WTC11 (cell line): Measurements from ENCODE around the gene PPP1R12A. TPM values are rescaled to one million over a fixed set of nuclear protein-coding genes. Genes with fewer than 3 reads are reported as not detected.

Source experiments
- ATAC-seq: fragments of 200-7000 bp; cut with Tn5 transposase; 2 replicates; pipeline ENCODE4 v1.10.0; 2021; ENCODE audit warnings: mild to moderate bottlenecking, moderate library complexity
- CTCF ChIA-PET: fragments of 300-600 bp; sonication (Branson Sonifier 250); formaldehyde crosslinking; loops from one replicate; lab custom pipeline; 2021; ENCODE audit warnings: antibody characterized with exemption; lab: Charles Lee
- POLR2A ChIA-PET: fragments of 350-600 bp; sonication (Branson Sonifier 250); formaldehyde crosslinking; loops from one replicate; lab custom pipeline; 2021; ENCODE audit warnings: antibody characterized with exemption; lab: Charles Lee
- DNase-seq: peaks from one replicate; pipeline ENCODE4 v3.0.0; 2021; ENCODE audit warnings: low spot score
- H3K27ac Mint-ChIP-seq: 2 replicates; pipeline ENCODE4 v1.8.0; 2021; ENCODE audit warnings: mixed read lengths
- H3K27me3 Mint-ChIP-seq: 2 replicates; pipeline ENCODE4 v1.8.0; 2021; ENCODE audit warnings: low read depth, mild to moderate bottlenecking, moderate library complexity, mixed read lengths
- H3K36me3 Mint-ChIP-seq: 2 replicates; pipeline ENCODE4 v1.8.0; 2021; ENCODE audit warnings: mixed read lengths
- H3K4me1 Mint-ChIP-seq: 2 replicates; pipeline ENCODE4 v1.8.0; 2022; ENCODE audit warnings: mixed read lengths
- H3K4me3 Mint-ChIP-seq: 2 replicates; pipeline ENCODE4 v1.8.0; 2021; ENCODE audit warnings: mild to moderate bottlenecking, moderate library complexity, mixed read lengths
- H3K9me3 Mint-ChIP-seq: 2 replicates; pipeline ENCODE4 v1.8.0; 2021; ENCODE audit warnings: mixed read lengths
- ESRRA ChIP-seq: sonication (generic); formaldehyde crosslinking; IDR thresholded peaks from 2 replicates; pipeline ENCODE4 v1.8.1; 2022; ENCODE audit warnings: mild to moderate bottlenecking, missing genetic modification reagents, borderline replicate concordance
- ETV6 ChIP-seq: sonication (generic); formaldehyde crosslinking; IDR thresholded peaks from 2 replicates; pipeline ENCODE4 v1.8.1; 2022; ENCODE audit warnings: mild to moderate bottlenecking, missing genetic modification reagents
- FOXK1 ChIP-seq: sonication (generic); formaldehyde crosslinking; IDR thresholded peaks from 2 replicates; pipeline ENCODE4 v1.8.0; 2022; ENCODE audit warnings: mild to moderate bottlenecking, moderate library complexity, missing genetic modification reagents
- GRHL2 ChIP-seq: fragments of 250-450 bp; sonication (Bioruptor Pico); IDR thresholded peaks from 2 replicates; pipeline ENCODE4 v1.8.0; 2022; ENCODE audit warnings: mild to moderate bottlenecking, moderate library complexity; ENCODE audit not compliant: insufficient replicate concordance, severe bottlenecking
- MAX ChIP-seq: sonication (generic); formaldehyde crosslinking; IDR thresholded peaks from 2 replicates; pipeline ENCODE4 v1.8.0; 2022; ENCODE audit warnings: mild to moderate bottlenecking, missing genetic modification reagents
- MXD4 ChIP-seq: fragments of 250-450 bp; sonication (Bioruptor Pico); IDR thresholded peaks from 2 replicates; pipeline ENCODE4 v1.8.0; 2021; ENCODE audit warnings: mild to moderate bottlenecking, moderate library complexity, borderline replicate concordance
- NFE2L1 ChIP-seq: sonication (generic); formaldehyde crosslinking; IDR thresholded peaks from 2 replicates; pipeline ENCODE4 v1.8.1; 2023; ENCODE audit warnings: missing genetic modification reagents
- NR1H2 ChIP-seq: sonication (generic); formaldehyde crosslinking; IDR thresholded peaks from 2 replicates; pipeline ENCODE4 v1.9.0; 2021; ENCODE audit warnings: mild to moderate bottlenecking, moderate library complexity, missing genetic modification reagents
- RELA ChIP-seq: sonication (generic); formaldehyde crosslinking; IDR thresholded peaks from 2 replicates; pipeline ENCODE4 v1.8.1; 2022; ENCODE audit warnings: missing genetic modification reagents, mild to moderate bottlenecking, borderline replicate concordance
- RORB ChIP-seq: fragments of 250-450 bp; sonication (Bioruptor Pico); IDR thresholded peaks from 2 replicates; pipeline ENCODE4 v1.9.0; 2021; ENCODE audit warnings: mild to moderate bottlenecking
- SOX15 ChIP-seq: fragments of 250-450 bp; sonication (Bioruptor Pico); IDR thresholded peaks from 2 replicates; pipeline ENCODE4 v1.9.0; 2021; ENCODE audit warnings: mild to moderate bottlenecking
- TEAD1 ChIP-seq: sonication (generic); formaldehyde crosslinking; IDR thresholded peaks from 2 replicates; pipeline ENCODE4 v1.8.0; 2022; ENCODE audit warnings: mild to moderate bottlenecking, missing genetic modification reagents
- TEAD4 ChIP-seq: sonication (generic); formaldehyde crosslinking; IDR thresholded peaks from 2 replicates; pipeline ENCODE4 v1.8.0; 2022; ENCODE audit warnings: mild to moderate bottlenecking, missing genetic modification reagents
- USF2 ChIP-seq: sonication (generic); formaldehyde crosslinking; IDR thresholded peaks from 2 replicates; pipeline ENCODE4 v1.8.1; 2023; ENCODE audit warnings: mild to moderate bottlenecking, missing genetic modification reagents, moderate library complexity
- ZBTB21 ChIP-seq: sonication (generic); formaldehyde crosslinking; IDR thresholded peaks from 2 replicates; pipeline ENCODE4 v1.8.1; 2023; ENCODE audit warnings: mild to moderate bottlenecking, missing genetic modification reagents, borderline replicate concordance
- ZNF138 ChIP-seq: sonication (generic); formaldehyde crosslinking; conservative IDR thresholded peaks from 2 replicates; pipeline ENCODE4 v1.8.1; 2022; ENCODE audit warnings: mild to moderate bottlenecking, moderate library complexity, missing genetic modification reagents
- ZNF416 ChIP-seq: fragments of 250-450 bp; sonication (Bioruptor Pico); IDR thresholded peaks from 2 replicates; pipeline ENCODE4 v1.9.0; 2021; ENCODE audit warnings: mild to moderate bottlenecking, inconsistent platforms
- total RNA-seq: library from RNA; stranded (reverse); gene quantifications from 3 replicates; pipeline ENCODE4 v1.2.3, GENCODE V29; 2021
- TF ChIP-seq, protein P1 (sequence below): sonication (generic); formaldehyde crosslinking; IDR thresholded peaks from 2 replicates; pipeline ENCODE4 v1.8.1; 2023; ENCODE audit warnings: mild to moderate bottlenecking, moderate library complexity, missing genetic modification reagents
- TF ChIP-seq, protein P2 (sequence below): sonication (generic); formaldehyde crosslinking; IDR thresholded peaks from 2 replicates; pipeline ENCODE4 v1.8.1; 2022; ENCODE audit warnings: low read depth, mild to moderate bottlenecking, moderate library complexity, missing genetic modification reagents, borderline replicate concordance
- TF ChIP-seq, protein P3 (sequence below): fragments of 250-450 bp; sonication (Bioruptor Pico); conservative IDR thresholded peaks from 2 replicates; pipeline ENCODE4 v1.9.0; 2021; ENCODE audit warnings: mild to moderate bottlenecking
- TF ChIP-seq, protein P4 (sequence below): sonication (generic); formaldehyde crosslinking; IDR thresholded peaks from 2 replicates; pipeline ENCODE4 v1.8.1; 2023; ENCODE audit warnings: mild to moderate bottlenecking, missing genetic modification reagents, moderate library complexity
- TF ChIP-seq, protein P5 (sequence below): sonication (generic); formaldehyde crosslinking; IDR thresholded peaks from 2 replicates; pipeline ENCODE4 v1.8.1; 2023; ENCODE audit warnings: mild to moderate bottlenecking, missing genetic modification reagents, borderline replicate concordance

Gene PPP1R12A
- total RNA-seq, 1 experiment from 2014 or later, result 83.8 TPM

DNA sequence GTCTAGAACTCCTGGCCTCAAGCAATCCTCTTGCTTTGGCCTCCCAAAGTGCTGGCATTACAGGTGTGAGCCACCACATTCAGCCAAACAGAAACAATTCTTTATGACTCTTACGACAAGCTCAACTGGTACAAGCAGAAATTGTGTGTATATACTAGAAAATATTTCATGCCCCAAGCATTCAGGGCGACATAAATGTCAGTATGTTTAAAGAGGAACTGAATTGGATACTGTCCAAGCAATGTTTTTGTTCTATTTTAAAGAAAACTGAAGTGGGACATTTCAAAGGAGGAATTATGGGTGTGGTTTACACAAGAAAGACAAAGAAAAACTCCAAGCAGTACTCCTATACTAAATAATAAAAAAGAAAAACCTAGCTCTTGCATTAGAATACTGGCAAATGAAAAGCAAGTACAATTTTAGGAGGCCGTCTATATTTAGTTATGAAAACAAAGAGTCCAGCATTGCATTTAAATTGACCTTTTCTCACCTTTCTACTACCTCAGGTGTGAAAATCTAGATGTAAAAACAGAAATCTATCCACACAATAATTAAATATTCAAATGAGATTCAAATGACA is 48.9 kb downstream of the PPP1R12A start:
- ATAC-seq (no peak), DNase-seq (no peak)
- Mint-ChIP-seq H3K27me3 (no peaks in the 10 kb centered on the region), H3K36me3 (no peaks in the 10 kb centered on the region), H3K4me1 (peaks cover 53% of the 10 kb centered on the region), H3K27ac (no peak overlapping the region), H3K4me3 (no peak overlapping the region), H3K9me3 (no peaks in the 10 kb centered on the region)
- POLR2A ChIA-PET, result no interaction called here
- TF ChIP-seq, protein P1, sequence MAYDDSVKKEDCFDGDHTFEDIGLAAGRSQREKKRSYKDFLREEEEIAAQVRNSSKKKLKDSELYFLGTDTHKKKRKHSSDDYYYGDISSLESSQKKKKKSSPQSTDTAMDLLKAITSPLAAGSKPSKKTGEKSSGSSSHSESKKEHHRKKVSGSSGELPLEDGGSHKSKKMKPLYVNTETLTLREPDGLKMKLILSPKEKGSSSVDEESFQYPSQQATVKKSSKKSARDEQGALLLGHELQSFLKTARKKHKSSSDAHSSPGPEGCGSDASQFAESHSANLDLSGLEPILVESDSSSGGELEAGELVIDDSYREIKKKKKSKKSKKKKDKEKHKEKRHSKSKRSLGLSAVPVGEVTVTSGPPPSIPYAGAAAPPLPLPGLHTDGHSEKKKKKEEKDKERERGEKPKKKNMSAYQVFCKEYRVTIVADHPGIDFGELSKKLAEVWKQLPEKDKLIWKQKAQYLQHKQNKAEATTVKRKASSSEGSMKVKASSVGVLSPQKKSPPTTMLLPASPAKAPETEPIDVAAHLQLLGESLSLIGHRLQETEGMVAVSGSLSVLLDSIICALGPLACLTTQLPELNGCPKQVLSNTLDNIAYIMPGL (CRISPR knock-in tag), result no peak
- TF ChIP-seq ZNF416 (CRISPR knock-in tag) (no peak), MXD4 (CRISPR knock-in tag) (no peak), ESRRA (CRISPR knock-in tag) (no peak), ETV6 (CRISPR knock-in tag) (no peak), NFE2L1 (no peak), ZNF138 (no peak), TEAD1 (CRISPR knock-in tag) (no peak), GRHL2 (CRISPR knock-in tag) (no peak), NR1H2 (CRISPR knock-in tag) (no peak), RELA (CRISPR knock-in tag) (no peak), USF2 (no peak), SOX15 (CRISPR knock-in tag) (no peak), TEAD4 (no peak), ZBTB21 (CRISPR knock-in tag) (no peak)
- TF ChIP-seq, protein P2, sequence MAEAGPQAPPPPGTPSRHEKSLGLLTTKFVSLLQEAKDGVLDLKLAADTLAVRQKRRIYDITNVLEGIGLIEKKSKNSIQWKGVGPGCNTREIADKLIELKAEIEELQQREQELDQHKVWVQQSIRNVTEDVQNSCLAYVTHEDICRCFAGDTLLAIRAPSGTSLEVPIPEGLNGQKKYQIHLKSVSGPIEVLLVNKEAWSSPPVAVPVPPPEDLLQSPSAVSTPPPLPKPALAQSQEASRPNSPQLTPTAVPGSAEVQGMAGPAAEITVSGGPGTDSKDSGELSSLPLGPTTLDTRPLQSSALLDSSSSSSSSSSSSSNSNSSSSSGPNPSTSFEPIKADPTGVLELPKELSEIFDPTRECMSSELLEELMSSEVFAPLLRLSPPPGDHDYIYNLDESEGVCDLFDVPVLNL (CRISPR knock-in tag), result no peak
- TF ChIP-seq, protein P3, sequence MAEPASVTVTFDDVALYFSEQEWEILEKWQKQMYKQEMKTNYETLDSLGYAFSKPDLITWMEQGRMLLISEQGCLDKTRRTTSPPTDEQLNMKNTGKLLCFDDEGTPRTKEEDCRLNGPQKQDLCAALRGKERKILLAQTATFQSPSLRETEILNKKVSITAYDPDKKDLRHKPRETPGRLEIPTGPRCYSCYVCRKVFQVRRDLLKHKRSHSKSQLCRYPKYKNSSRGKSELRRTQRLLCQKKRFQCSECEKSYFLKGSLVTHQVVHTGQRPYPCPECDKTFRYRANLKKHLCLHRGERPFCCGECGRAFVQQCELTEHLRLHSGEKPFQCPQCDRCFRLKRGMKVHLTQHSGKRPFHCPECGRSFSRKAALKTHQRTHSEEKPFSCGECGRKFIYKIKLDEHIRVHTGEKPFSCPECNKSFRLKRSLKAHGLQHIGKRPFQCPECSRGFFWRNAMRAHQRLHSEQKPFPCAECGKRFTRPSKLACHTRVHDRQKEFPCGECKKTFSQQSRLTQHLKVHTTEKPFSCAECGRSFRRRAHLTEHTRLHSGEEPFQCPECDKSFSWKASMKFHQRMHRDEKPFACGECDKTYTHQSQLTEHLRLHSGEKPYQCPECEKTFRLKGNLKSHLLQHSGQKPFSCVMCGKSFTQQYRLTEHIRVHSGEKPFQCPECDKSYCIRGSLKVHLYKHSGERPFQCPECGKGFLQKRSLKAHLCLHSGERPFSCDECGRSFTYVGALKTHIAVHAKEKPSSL, result no peak
- TF ChIP-seq, protein P4, sequence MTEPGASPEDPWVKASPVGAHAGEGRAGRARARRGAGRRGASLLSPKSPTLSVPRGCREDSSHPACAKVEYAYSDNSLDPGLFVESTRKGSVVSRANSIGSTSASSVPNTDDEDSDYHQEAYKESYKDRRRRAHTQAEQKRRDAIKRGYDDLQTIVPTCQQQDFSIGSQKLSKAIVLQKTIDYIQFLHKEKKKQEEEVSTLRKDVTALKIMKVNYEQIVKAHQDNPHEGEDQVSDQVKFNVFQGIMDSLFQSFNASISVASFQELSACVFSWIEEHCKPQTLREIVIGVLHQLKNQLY, result no peak
- CTCF ChIA-PET, result interaction anchor here (0.7 to 1.2 kb wide), 6 partner anchors 9 to 157 kb away, joined by 3 to 5 read pairs (median 3); partner anchors contain the start of gene PPP1R12A

- CTCF ChIA-PET, result interaction anchor here (0.8 kb wide), 1 partner anchor 531 kb away, joined by 3 read pairs; no protein-coding TSS in a partner anchor
- no peaks in the 10 kb centered on the region for H3K36me3 Mint-ChIP-seq
- TF ChIP-seq RORB (CRISPR knock-in tag) (no peak), MAX (CRISPR knock-in tag) (no peak), FOXK1 (CRISPR knock-in tag) (no peak)
- TF ChIP-seq, protein P5, sequence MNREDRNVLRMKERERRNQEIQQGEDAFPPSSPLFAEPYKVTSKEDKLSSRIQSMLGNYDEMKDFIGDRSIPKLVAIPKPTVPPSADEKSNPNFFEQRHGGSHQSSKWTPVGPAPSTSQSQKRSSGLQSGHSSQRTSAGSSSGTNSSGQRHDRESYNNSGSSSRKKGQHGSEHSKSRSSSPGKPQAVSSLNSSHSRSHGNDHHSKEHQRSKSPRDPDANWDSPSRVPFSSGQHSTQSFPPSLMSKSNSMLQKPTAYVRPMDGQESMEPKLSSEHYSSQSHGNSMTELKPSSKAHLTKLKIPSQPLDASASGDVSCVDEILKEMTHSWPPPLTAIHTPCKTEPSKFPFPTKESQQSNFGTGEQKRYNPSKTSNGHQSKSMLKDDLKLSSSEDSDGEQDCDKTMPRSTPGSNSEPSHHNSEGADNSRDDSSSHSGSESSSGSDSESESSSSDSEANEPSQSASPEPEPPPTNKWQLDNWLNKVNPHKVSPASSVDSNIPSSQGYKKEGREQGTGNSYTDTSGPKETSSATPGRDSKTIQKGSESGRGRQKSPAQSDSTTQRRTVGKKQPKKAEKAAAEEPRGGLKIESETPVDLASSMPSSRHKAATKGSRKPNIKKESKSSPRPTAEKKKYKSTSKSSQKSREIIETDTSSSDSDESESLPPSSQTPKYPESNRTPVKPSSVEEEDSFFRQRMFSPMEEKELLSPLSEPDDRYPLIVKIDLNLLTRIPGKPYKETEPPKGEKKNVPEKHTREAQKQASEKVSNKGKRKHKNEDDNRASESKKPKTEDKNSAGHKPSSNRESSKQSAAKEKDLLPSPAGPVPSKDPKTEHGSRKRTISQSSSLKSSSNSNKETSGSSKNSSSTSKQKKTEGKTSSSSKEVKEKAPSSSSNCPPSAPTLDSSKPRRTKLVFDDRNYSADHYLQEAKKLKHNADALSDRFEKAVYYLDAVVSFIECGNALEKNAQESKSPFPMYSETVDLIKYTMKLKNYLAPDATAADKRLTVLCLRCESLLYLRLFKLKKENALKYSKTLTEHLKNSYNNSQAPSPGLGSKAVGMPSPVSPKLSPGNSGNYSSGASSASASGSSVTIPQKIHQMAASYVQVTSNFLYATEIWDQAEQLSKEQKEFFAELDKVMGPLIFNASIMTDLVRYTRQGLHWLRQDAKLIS (CRISPR knock-in tag), result no peak
Measured at GRCh38 chr12:79884401-79885006, 50.4 kb downstream of the PPP1R12A start.

More at GRCh38 chr12:79884401-79885006, 50.4 kb downstream of the PPP1R12A start:
- POLR2A ChIA-PET, result no interaction called here
- peaks cover 47% of the 10 kb centered on the region for H3K4me1 Mint-ChIP-seq
- no peaks in the 10 kb centered on the region for H3K9me3 Mint-ChIP-seq
- no peak for DNase-seq
- H3K27ac Mint-ChIP-seq, result no peak overlapping the region
- no peak overlapping the region for H3K4me3 Mint-ChIP-seq
- no peak for ATAC-seq
- H3K27me3 Mint-ChIP-seq, result no peaks in the 10 kb centered on the region
